Neural progenitor cell (in vitro differentiated cells): Measurements from ENCODE around the gene UGT1A6.

ENCODE experiments used
- EZH2 ChIP-seq: fragments of 200-600 bp; sonication (generic); IDR thresholded peaks from 2 replicates; pipeline ENCODE4 v1.6.1; 2017; ENCODE audit warnings: antibody characterized with exemption, mild to moderate bottlenecking, moderate library complexity
- EZH2phosphoT487 ChIP-seq: fragments of 200-600 bp; sonication (generic); IDR thresholded peaks from 2 replicates; pipeline ENCODE4 v1.6.1; 2017; ENCODE audit warnings: antibody characterized with exemption
- TF ChIP-seq, protein P1 (sequence below): fragments of 200-600 bp; sonication (generic); IDR thresholded peaks from 2 replicates; pipeline ENCODE4 v1.5.1; 2017; ENCODE audit warnings: antibody characterized with exemption, mild to moderate bottlenecking

GRCh38 chr2:233680361-233681045 lies 12.2 kb upstream of the UGT1A6 start:
- TF ChIP-seq, protein P1, sequence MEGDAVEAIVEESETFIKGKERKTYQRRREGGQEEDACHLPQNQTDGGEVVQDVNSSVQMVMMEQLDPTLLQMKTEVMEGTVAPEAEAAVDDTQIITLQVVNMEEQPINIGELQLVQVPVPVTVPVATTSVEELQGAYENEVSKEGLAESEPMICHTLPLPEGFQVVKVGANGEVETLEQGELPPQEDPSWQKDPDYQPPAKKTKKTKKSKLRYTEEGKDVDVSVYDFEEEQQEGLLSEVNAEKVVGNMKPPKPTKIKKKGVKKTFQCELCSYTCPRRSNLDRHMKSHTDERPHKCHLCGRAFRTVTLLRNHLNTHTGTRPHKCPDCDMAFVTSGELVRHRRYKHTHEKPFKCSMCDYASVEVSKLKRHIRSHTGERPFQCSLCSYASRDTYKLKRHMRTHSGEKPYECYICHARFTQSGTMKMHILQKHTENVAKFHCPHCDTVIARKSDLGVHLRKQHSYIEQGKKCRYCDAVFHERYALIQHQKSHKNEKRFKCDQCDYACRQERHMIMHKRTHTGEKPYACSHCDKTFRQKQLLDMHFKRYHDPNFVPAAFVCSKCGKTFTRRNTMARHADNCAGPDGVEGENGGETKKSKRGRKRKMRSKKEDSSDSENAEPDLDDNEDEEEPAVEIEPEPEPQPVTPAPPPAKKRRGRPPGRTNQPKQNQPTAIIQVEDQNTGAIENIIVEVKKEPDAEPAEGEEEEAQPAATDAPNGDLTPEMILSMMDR: no peak
- TF ChIP-seq EZH2: no peak
- no peak for TF ChIP-seq EZH2phosphoT487
